Fibroblast of pulmonary artery (primary cell): ENCODE data around the gene NCBP2.

Source experiments
- DNase-seq: peaks from one replicate; pipeline ENCODE4 v3.0.0-alpha.2; 2010; ENCODE audit warnings: low read depth
- H3K4me3 ChIP-seq: replicated peaks from 2 replicates; pipeline ENCODE4 v1.5.1; 2011; ENCODE audit warnings: low read depth, mild to moderate bottlenecking, control low read depth, low read length, moderate library complexity
- TF ChIP-seq, protein P1 (sequence below): IDR thresholded peaks from 2 replicates; pipeline ENCODE4 v1.5.1; 2011; ENCODE audit warnings: mild to moderate bottlenecking, control low read depth, low read length, inconsistent platforms; ENCODE audit errors: missing control alignments

NCBP2 gene

DNA sequence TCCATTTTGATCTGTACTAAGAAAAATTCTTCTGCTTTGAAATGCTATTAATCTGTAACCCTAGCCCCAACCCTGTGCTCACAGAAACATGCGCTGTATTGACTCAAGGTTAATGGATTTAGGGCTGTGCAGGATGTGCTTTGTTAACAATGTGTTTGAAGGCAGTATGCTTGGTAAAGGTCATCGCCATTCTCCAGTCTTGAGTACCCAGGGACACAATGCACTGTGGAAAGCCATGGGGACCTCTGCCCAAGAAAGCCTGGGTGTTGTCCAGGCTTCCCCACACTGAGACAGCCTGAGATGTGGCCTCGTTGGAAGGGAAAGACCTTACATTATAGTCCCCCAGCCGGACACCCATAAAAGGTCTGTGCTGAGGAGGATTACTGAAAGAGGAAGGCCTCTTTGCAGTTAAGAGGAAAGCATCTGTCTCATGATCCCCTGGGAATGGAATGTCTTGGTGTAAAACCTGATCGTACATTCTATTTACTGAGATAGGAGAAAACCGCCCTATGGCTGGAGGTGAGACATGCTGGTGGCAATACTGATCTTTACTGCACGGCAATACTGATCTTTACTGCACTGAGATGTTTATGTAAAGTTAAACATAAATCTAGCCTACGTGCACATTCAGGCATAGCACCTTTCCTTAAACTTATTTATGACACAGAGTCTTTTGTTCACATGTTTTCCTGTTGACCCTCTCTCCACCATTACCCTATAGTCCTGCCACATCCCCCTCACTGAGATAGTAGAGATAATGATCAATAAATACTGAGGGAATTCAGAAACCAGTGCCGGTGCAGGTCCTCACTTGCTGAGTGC lies 20.0 kb upstream of the NCBP2 start:
- DNase-seq: no peak
- no peak overlapping the region for H3K4me3 ChIP-seq
- TF ChIP-seq, protein P1, sequence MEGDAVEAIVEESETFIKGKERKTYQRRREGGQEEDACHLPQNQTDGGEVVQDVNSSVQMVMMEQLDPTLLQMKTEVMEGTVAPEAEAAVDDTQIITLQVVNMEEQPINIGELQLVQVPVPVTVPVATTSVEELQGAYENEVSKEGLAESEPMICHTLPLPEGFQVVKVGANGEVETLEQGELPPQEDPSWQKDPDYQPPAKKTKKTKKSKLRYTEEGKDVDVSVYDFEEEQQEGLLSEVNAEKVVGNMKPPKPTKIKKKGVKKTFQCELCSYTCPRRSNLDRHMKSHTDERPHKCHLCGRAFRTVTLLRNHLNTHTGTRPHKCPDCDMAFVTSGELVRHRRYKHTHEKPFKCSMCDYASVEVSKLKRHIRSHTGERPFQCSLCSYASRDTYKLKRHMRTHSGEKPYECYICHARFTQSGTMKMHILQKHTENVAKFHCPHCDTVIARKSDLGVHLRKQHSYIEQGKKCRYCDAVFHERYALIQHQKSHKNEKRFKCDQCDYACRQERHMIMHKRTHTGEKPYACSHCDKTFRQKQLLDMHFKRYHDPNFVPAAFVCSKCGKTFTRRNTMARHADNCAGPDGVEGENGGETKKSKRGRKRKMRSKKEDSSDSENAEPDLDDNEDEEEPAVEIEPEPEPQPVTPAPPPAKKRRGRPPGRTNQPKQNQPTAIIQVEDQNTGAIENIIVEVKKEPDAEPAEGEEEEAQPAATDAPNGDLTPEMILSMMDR: no peak

DNA sequence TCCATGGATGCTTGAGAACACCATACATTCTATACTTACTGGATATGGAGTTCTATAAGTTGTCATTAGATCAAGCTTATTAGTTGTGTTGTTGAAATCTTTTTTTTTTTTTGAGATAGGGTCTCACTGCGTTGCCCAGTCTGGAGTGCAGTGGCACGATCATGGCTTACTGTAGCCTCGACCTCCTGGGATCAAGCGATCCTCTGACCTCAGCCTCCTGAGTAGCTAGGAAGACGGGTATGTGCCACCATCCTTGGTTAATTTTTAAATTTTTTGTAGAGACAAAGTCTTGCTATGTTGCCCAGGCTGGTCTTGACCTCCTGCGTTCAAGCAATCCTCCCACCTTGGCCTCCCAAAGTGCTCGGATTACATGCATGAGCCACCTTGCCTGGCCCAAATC lies 12.5 kb upstream of the NCBP2 start:
- no peak overlapping the region for H3K4me3 ChIP-seq
- TF ChIP-seq, protein P1: no peak
- no peak for DNase-seq

DNA sequence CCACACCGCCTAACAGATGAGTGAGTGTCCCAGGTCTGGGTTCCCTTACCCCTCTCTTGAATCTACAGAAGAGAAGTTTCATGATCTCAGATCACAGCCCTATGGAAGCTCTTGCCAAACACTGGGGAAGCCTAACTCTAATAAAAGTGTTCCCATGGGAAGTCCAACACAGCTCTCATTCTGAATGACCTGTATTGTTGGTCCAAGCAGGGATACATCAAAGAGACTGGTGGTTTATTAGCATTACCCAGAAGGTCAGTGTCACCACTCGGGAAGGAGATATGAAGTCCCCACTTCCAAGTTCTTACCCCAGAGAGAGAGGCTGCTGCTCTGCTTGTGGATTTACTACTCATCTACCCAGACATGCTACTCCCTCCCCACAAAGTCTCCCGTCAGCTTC lies 9.0 kb upstream of the NCBP2 start:
- no peak for DNase-seq
- TF ChIP-seq, protein P1: no peak
- no peak overlapping the region for H3K4me3 ChIP-seq

DNA sequence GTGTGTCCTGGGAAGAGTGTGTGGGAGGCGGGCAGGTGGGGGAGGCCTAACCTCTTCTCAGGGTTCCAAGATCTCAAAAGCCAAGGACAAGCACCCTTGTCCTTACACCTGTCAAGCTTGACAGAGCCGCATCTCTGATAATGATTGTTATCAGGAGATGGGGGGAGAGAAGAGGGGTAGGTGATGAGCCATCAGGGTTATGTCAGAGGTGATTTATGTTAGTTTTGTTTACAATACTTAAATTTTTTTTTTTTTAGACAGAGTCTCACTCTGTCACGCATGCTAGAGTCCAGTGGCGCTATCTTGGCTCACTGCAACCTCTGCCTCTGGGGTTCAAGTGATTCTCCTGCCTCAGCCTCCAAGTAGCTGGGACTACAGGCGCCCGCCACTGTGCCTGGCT lies 7.4 kb upstream of the NCBP2 start:
- DNase-seq: no peak
- H3K4me3 ChIP-seq: no peak overlapping the region
- TF ChIP-seq, protein P1: no peak

DNA sequence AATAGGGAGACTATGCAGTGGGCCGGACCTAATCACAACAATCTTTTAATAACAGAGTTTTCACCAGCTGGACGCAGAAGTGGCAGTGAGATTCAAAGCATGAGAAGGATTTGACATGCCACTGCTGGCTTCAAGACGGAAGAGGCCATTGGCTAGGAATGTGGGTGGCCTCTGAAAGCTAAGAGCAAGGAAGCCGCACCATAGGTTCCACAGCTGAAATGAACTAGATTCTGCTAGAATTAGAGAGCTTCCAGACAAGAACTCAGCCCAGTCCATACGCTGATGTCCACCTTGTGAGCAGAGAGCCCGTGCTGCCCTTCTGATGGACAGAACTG lies 6.9 kb upstream of the NCBP2 start:
- no peak overlapping the region for H3K4me3 ChIP-seq
- TF ChIP-seq, protein P1: no peak
- no peak for DNase-seq

DNA sequence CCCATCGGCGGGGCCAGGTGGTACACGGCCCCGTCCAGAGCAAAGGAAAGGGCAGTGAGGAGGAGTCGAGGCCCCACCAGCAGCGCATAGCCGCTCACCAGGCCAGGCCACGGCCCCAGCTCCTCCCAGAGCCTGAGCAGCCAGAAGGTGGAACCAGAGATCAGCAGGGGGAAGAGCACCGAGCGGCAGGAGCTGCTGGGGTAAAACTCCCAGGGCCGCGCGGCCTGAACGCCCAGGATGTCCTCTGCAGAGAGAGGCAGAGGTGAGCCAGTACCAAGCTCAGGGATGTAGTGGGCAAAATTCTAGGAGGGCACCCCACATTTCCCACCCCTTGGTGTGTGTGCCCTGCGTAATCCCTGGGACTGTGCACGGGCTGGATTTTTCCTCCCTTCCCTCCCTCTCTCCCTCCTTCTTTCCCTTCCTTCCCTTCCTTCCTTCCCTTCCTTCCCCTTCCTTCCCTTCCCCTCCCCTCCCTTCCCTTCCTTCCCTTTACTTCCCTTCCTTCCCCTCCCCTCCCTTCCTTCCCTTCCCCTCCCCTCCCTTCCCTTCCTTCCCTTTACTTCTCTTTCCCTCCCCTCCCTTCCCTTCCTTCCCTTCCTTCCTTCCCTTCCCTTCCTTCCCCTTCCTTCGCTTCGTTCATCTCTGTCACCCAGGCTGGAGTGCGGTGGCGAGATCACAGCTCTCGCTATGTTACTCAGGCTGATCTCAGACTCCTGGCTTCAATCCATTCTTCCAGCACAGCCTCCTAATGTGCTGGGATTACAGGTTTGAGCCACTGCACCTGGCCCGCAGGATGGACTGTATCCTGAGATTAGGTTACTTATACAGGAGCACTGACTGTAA lies 6.3 kb upstream of the NCBP2 start:
- no peak overlapping the region for H3K4me3 ChIP-seq
- DNase-seq: peak; percentile 15
- TF ChIP-seq, protein P1: no peak
